HepG2 (cell line): ENCODE data around the gene ZSWIM5. TPM values are rescaled to one million over a fixed set of nuclear protein-coding genes. Genes with fewer than 3 reads are reported as not detected.

Experiments used
- ADNP ChIP-seq: sonication (generic); formaldehyde crosslinking; IDR thresholded peaks from 2 replicates; pipeline ENCODE4 v1.4.0; 2020; ENCODE audit warnings: missing genetic modification reagents
- ASH2L ChIP-seq: fragments of 300-600, 200-600 bp; sonication (generic); IDR thresholded peaks from 2 replicates; pipeline ENCODE4 v1.7.0; 2017; ENCODE audit warnings: low read depth, mild to moderate bottlenecking, moderate library complexity, mixed read lengths, low read length; ENCODE audit not compliant: insufficient read length
- ATF1 ChIP-seq: IDR thresholded peaks from 2 replicates; pipeline ENCODE4 v1.6.1; 2016; ENCODE audit warnings: mild to moderate bottlenecking, control low read depth
- BCL6 ChIP-seq: IDR thresholded peaks from 2 replicates; pipeline ENCODE4 v1.6.1; 2016; ENCODE audit warnings: missing genetic modification reagents, missing compliant biosample characterization
- CBX2 ChIP-seq, 2 experiments: fragments of 200-600 bp in 1 of 2; sonication (generic); formaldehyde crosslinking in 1 of 2; IDR thresholded peaks; 2 replicates each; pipeline versions ENCODE4 v1.7.0 to v1.8.1; 2018 to 2022; ENCODE audit warnings: low read depth in 2 of 2, low read length in 1 of 2, mild to moderate bottlenecking in 1 of 2, missing genetic modification reagents in 1 of 2
- CHCHD3 ChIP-seq: sonication (generic); formaldehyde crosslinking; IDR thresholded peaks from 2 replicates; pipeline ENCODE4 v1.8.0; 2022; ENCODE audit warnings: mild to moderate bottlenecking, missing genetic modification reagents, moderate library complexity
- DNMT1 ChIP-seq: sonication (generic); formaldehyde crosslinking; IDR thresholded peaks from 2 replicates; pipeline ENCODE4 v1.5.1; 2020; ENCODE audit warnings: mild to moderate bottlenecking, missing genetic modification reagents
- FOXA3 ChIP-seq: IDR thresholded peaks from 2 replicates; pipeline ENCODE4 v1.6.1; 2016; ENCODE audit warnings: missing genetic modification reagents, missing compliant biosample characterization
- FOXK1 ChIP-seq: sonication (generic); formaldehyde crosslinking; IDR thresholded peaks from 2 replicates; pipeline ENCODE4 v1.4.0; 2020; ENCODE audit warnings: low read depth, missing genetic modification reagents, borderline replicate concordance
- HDAC2 ChIP-seq: sonication (generic); formaldehyde crosslinking; IDR thresholded peaks from 2 replicates; pipeline ENCODE4 v1.4.0; 2020; ENCODE audit warnings: missing genetic modification reagents
- JUN ChIP-seq: sonication (generic); formaldehyde crosslinking; IDR thresholded peaks from 2 replicates; pipeline ENCODE4 v1.4.0; 2020; ENCODE audit warnings: mild to moderate bottlenecking, missing genetic modification reagents
- LCORL ChIP-seq, 2 experiments: fragments of 450-650 bp in 1 of 2; sonication (generic) in 1 of 2; formaldehyde crosslinking in 1 of 2; IDR thresholded peaks; 2 replicates each; pipeline versions ENCODE4 v1.5.0 to v1.6.1; 2017 to 2020; ENCODE audit warnings: antibody characterized with exemption in 1 of 2, missing genetic modification reagents in 1 of 2
- MAFG ChIP-seq: sonication (generic); formaldehyde crosslinking; IDR thresholded peaks from 2 replicates; pipeline ENCODE4 v1.5.1; 2020; ENCODE audit warnings: mild to moderate bottlenecking, missing genetic modification reagents
- MIXL1 ChIP-seq: IDR thresholded peaks from 2 replicates; pipeline ENCODE4 v1.6.1; 2016
- MTA1 ChIP-seq: sonication (generic); formaldehyde crosslinking; IDR thresholded peaks from 2 replicates; pipeline ENCODE4 v1.4.0; 2020; ENCODE audit warnings: missing genetic modification reagents, mild to moderate bottlenecking, borderline replicate concordance
- NFATC3 ChIP-seq: sonication (generic); formaldehyde crosslinking; IDR thresholded peaks from 2 replicates; pipeline ENCODE4 v1.5.1; 2020; ENCODE audit warnings: mild to moderate bottlenecking, missing genetic modification reagents
- NFKBIZ ChIP-seq: IDR thresholded peaks from 2 replicates; pipeline ENCODE4 v1.6.1; 2018; ENCODE audit warnings: missing genetic modification reagents, missing compliant biosample characterization
- PHF21A ChIP-seq: sonication (generic); formaldehyde crosslinking; IDR thresholded peaks from 2 replicates; pipeline ENCODE4 v1.5.0; 2020; ENCODE audit warnings: mild to moderate bottlenecking, missing genetic modification reagents
- PHF5A ChIP-seq: IDR thresholded peaks from one replicate; pipeline ENCODE4 v1.6.1; 2018; ENCODE audit warnings: low read depth, missing genetic modification reagents; ENCODE audit not compliant: unreplicated experiment
- PRMT3 ChIP-seq: sonication (generic); formaldehyde crosslinking; IDR thresholded peaks from 2 replicates; pipeline ENCODE4 v1.8.1; 2022; ENCODE audit warnings: low read depth, mild to moderate bottlenecking, moderate library complexity, missing genetic modification reagents, borderline replicate concordance
- SALL1 ChIP-seq: sonication (generic); formaldehyde crosslinking; IDR thresholded peaks from 2 replicates; pipeline ENCODE4 v1.8.0; 2022; ENCODE audit warnings: mild to moderate bottlenecking, missing genetic modification reagents
- STAT5B ChIP-seq: sonication (generic); formaldehyde crosslinking; IDR thresholded peaks from 2 replicates; pipeline ENCODE4 v1.4.0; 2020; ENCODE audit warnings: missing genetic modification reagents
- YEATS2 ChIP-seq: sonication (generic); formaldehyde crosslinking; IDR thresholded peaks from 2 replicates; pipeline ENCODE4 v1.4.0; 2020; ENCODE audit warnings: missing genetic modification reagents, borderline replicate concordance
- ZNF337 ChIP-seq: sonication (generic); formaldehyde crosslinking; IDR thresholded peaks from 2 replicates; pipeline ENCODE4 v1.5.1; 2020; ENCODE audit warnings: missing genetic modification reagents, low read depth, mild to moderate bottlenecking, borderline replicate concordance
- ZNF44 ChIP-seq: sonication (generic); formaldehyde crosslinking; IDR thresholded peaks from 2 replicates; pipeline ENCODE4 v1.5.1; 2020; ENCODE audit warnings: mild to moderate bottlenecking, missing genetic modification reagents
- ZNF501 ChIP-seq: sonication (generic); formaldehyde crosslinking; IDR thresholded peaks from 2 replicates; pipeline ENCODE4 v1.5.1; 2020; ENCODE audit warnings: mild to moderate bottlenecking, moderate library complexity, missing genetic modification reagents
- ZNF549 ChIP-seq: sonication (generic); formaldehyde crosslinking; IDR thresholded peaks from 2 replicates; pipeline ENCODE4 v1.5.0; 2020; ENCODE audit warnings: missing genetic modification reagents
- ZNF792 ChIP-seq: IDR thresholded peaks from 2 replicates; pipeline ENCODE4 v1.6.1; 2016
- polyA plus RNA-seq, 8 experiments: library from polyadenylated mRNA; depleted of rRNA in 3 of 8; stranded (reverse) in 7 of 8; unstranded in 1 of 8; fragments of >200 nt; fragmentation: Illumina TruSeq in 4 of 8; extraction: Trizol in 4 of 8; gene quantifications; 2 replicates each; pipeline versions ENCODE4 v1.2.1 to v1.2.3, GENCODE V29; 2011 to 2016; ENCODE audit warnings: low read depth in 4 of 8, missing spikeins in 1 of 8, mixed read lengths in 1 of 8; ENCODE audit not compliant: insufficient read depth in 1 of 8
- total RNA-seq, 5 experiments: library from RNA; depleted of rRNA; stranded (reverse); fragments of >200 nt; fragmentation: Illumina TruSeq; extraction: Trizol; gene quantifications; 2 replicates each; pipeline ENCODE4 v1.2.3, GENCODE V29; 2016; ENCODE audit warnings: low read depth in 1 of 5
- TF ChIP-seq, protein P1 (sequence below): IDR thresholded peaks from 2 replicates; pipeline ENCODE4 v1.6.1; 2016
- TF ChIP-seq, protein P2 (sequence below): sonication (generic); formaldehyde crosslinking; IDR thresholded peaks from 2 replicates; pipeline ENCODE4 v1.8.0; 2022; ENCODE audit warnings: mild to moderate bottlenecking, missing genetic modification reagents, borderline replicate concordance
- TF ChIP-seq, protein P3 (sequence below): sonication (generic); formaldehyde crosslinking; IDR thresholded peaks from 2 replicates; pipeline ENCODE4 v1.8.0; 2022; ENCODE audit warnings: mild to moderate bottlenecking, missing genetic modification reagents, moderate library complexity

The ZSWIM5 gene
- total and polyA plus RNA-seq, 2 of the 13 experiments (the other 11 are each of a cell fraction or from before 2014, with no cell fraction given): 11.0 to 20.6 TPM

DNA sequence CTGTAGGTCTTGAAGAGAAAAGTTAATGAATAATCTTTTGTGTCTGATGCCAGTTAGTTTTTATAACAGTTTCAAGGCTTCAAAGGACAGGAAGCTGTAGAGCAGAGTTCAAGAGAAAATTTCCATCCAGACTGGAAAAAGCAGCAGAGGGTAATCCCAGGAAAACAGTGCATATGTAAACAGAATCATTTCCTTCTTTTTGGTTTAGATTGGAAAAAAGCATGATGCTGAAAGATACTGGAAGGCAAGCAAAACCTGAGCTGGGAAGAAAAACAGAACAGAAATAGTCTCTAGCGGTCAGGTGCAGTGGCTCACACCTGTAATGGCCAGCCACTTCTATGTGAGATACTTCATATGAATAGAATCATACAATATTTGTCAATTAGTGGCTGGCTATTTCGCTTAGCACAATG is 71.9 kb downstream of the ZSWIM5 start (continued):
- TF ChIP-seq, protein P1, sequence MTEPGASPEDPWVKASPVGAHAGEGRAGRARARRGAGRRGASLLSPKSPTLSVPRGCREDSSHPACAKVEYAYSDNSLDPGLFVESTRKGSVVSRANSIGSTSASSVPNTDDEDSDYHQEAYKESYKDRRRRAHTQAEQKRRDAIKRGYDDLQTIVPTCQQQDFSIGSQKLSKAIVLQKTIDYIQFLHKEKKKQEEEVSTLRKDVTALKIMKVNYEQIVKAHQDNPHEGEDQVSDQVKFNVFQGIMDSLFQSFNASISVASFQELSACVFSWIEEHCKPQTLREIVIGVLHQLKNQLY (CRISPR knock-in tag): peak; percentile 81
- TF ChIP-seq PHF21A (CRISPR knock-in tag) (peak; percentile 74), NFKBIZ (CRISPR knock-in tag) (0 out of 2 replicates have a peak, but pooled peaks have one; percentile 62), NFATC3 (CRISPR knock-in tag) (no peak), SALL1 (CRISPR knock-in tag) (peak; percentile 23; the same call in 1 of the 2 replicates), ZNF501 (CRISPR knock-in tag) (no peak), MIXL1 (CRISPR knock-in tag) (peak; percentile 86), ZNF792 (CRISPR knock-in tag) (peak; percentile 72; the same call in 1 of the 2 replicates), HDAC2 (CRISPR knock-in tag) (peak; percentile 75), FOXK1 (CRISPR knock-in tag) (peak; percentile 83), ZNF44 (CRISPR knock-in tag) (no peak), STAT5B (CRISPR knock-in tag) (no peak), PRMT3 (CRISPR knock-in tag) (no peak), DNMT1 (no peak), ASH2L (peak; percentile 62), PHF5A (CRISPR knock-in tag) (peak; percentile 57), LCORL (IDR thresholded peaks at IDR 0.05) (no peak), LCORL (CRISPR knock-in tag; IDR thresholded peaks at IDR 0.05) (no peak), ADNP (CRISPR knock-in tag) (no peak), MTA1 (CRISPR knock-in tag) (no peak), ATF1 (CRISPR knock-in tag) (peak; percentile 67; the same call in 1 of the 2 replicates), ZNF549 (CRISPR knock-in tag) (no peak), FOXA3 (peak; percentile 96), JUN (CRISPR knock-in tag) (no peak), YEATS2 (CRISPR knock-in tag) (peak; percentile 34; the same call in 1 of the 2 replicates), CHCHD3 (CRISPR knock-in tag) (no peak), CBX2 (IDR thresholded peaks at IDR 0.05; ENCODE audit: low read depth, low read length) (no peak), CBX2 (CRISPR knock-in tag; IDR thresholded peaks at IDR 0.05; ENCODE audit: low read depth) (no peak), BCL6 (CRISPR knock-in tag) (peak; percentile 93), MAFG (CRISPR knock-in tag) (no peak), ZNF337 (CRISPR knock-in tag) (peak; percentile 59; the same call in 1 of the 2 replicates)
- TF ChIP-seq, protein P2, sequence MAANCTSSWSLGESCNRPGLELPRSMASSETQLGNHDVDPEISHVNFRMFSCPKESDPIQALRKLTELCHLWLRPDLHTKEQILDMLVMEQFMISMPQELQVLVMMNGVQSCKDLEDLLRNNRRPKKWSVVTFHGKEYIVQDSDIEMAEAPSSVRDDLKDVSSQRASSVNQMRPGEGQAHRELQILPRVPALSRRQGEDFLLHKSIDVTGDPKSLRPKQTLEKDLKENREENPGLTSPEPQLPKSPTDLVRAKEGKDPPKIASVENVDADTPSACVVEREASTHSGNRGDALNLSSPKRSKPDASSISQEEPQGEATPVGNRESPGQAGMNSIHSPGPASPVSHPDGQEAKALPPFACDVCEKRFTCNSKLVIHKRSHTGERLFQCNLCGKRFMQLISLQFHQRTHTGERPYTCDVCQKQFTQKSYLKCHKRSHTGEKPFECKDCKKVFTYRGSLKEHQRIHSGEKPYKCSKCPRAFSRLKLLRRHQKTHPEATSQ (CRISPR knock-in tag): 0 out of 2 replicates have a peak, but pooled peaks have one; percentile 62
- TF ChIP-seq, protein P3, sequence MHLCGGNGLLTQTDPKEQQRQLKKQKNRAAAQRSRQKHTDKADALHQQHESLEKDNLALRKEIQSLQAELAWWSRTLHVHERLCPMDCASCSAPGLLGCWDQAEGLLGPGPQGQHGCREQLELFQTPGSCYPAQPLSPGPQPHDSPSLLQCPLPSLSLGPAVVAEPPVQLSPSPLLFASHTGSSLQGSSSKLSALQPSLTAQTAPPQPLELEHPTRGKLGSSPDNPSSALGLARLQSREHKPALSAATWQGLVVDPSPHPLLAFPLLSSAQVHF (CRISPR knock-in tag): no peak
